Kidney capillary endothelial cell (primary cell): Measurements from ENCODE around the gene ADGRF3.
"Not testable (repeated sequence)": the region's sequence is repeated elsewhere in the genome, so short reads cannot be mapped to it uniquely, and the experiment has no call there.

Experiments used
- DNase-seq: peaks from one replicate; pipeline ENCODE4 v3.0.0-alpha.2; 2018; ENCODE audit warnings: low spot score

ADGRF3 gene, protein sequence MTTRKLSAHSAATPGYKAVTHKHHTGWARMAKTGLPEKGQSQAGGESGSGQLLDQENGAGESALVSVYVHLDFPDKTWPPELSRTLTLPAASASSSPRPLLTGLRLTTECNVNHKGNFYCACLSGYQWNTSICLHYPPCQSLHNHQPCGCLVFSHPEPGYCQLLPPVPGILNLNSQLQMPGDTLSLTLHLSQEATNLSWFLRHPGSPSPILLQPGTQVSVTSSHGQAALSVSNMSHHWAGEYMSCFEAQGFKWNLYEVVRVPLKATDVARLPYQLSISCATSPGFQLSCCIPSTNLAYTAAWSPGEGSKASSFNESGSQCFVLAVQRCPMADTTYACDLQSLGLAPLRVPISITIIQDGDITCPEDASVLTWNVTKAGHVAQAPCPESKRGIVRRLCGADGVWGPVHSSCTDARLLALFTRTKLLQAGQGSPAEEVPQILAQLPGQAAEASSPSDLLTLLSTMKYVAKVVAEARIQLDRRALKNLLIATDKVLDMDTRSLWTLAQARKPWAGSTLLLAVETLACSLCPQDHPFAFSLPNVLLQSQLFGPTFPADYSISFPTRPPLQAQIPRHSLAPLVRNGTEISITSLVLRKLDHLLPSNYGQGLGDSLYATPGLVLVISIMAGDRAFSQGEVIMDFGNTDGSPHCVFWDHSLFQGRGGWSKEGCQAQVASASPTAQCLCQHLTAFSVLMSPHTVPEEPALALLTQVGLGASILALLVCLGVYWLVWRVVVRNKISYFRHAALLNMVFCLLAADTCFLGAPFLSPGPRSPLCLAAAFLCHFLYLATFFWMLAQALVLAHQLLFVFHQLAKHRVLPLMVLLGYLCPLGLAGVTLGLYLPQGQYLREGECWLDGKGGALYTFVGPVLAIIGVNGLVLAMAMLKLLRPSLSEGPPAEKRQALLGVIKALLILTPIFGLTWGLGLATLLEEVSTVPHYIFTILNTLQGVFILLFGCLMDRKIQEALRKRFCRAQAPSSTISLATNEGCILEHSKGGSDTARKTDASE

DNA sequence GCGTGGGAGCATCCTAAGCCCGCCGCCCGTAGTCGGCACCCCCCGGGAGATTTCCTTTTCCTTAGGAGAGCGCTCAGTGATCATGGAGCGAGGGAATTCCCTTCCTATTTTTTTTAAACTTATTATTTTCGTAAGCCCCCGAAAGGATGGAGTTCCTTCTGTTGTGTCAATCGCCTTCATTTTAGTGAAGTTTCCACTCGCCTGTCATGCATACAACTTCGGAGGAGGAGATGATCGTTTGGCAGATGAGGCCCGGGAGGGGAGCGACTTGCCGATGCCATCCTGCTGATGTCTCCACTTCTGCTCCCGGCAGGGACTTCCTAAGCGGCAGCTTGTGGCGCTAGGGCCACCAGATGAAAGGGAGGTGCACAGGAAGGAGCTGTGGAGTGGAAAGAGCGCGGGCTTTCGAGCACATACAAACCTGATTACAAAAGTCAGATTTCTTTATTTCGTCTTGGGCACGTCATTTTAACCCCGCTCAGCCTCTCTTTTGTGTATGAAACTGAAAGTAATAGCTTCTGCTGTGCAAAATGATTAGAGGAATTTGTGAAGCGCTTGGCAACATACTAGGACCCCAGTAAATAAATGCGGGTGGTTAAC, at the start of gene ADGRF3:
TSS of gene ADGRF3 (minus strand) at position 336 of the 600 bp plus-strand sequence. CDS start 555 bp downstream, outside the sequence.
- peak; percentile 48 for DNase-seq

DNA sequence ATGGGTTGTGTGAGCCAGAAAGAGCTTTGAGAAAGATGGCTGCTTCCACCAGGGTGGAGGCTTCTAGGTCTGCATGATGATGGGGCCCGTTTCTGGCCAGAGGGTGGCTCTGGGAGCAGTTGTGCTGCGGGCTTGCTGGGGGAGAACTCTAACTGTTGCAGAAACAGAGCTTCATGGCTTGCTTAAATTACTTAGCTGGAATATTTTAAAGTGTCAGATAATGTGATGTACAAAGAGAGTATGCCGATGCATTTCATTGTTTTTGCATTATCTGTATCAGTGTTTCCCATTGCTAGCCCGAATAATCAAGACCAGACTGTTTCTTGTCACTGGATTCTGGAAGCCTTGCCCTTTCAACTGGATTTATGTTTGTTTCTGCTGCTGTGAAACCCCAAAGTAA, 48.8 kb upstream of the ADGRF3 start:
- DNase-seq: no peak

DNA sequence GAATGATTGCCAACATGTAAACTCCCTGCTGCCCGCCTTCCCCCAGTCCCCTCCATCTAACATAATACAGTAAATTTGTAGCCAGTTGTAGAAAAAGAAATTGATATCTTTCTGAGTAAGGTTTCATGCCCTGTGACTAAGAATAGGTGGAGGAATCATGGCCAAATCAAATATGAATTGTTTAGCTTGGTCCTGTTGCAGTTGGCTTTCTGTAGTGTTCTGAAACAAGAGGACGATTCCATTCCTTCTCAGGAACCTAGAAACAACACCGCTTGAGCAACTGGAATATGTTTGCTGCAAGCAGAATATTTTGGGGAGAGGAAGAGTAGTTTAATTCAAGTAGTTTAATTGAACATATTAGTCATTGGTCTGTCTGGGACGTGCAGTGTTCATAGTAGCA, 48.1 kb upstream of the ADGRF3 start:
- no peak for DNase-seq

DNA sequence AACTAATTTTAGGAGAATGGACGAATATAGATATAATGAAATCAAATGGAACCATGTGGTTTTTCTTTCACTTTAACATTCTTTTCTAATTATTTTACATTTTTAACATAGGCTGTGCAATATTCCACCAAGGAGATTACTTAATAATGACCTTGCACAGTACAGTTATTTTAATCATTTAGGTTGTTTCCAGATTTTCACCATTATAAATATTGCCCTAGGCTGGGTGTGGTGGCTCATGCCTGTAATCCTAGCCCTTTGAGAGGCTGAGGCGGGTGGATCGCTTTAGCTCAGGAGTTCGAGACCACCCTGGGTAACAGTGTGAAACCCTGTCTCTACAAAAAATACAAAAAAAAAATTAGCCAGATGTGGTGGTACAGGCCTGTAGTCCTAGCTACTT, 40.6 kb upstream of the ADGRF3 start:
- no peak for DNase-seq

DNA sequence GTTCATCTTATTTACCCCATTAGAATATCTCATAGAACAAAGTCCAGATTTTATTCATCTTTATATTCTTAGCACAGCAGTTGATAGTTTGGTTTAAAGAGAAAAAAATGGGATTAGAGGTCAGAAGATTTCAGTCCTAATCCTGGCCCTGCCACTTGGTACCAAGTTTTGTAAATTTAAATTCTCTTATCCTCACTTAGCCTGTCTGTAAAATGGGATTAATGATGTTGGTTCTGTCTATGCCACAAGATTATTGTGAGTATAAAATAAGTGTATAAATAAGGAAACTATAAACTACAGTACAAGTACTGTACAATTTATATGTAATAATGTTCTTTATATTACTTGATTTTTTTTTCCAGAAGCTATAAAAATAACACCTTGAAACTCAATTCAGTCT, 38.0 kb upstream of the ADGRF3 start:
- no peak for DNase-seq

DNA sequence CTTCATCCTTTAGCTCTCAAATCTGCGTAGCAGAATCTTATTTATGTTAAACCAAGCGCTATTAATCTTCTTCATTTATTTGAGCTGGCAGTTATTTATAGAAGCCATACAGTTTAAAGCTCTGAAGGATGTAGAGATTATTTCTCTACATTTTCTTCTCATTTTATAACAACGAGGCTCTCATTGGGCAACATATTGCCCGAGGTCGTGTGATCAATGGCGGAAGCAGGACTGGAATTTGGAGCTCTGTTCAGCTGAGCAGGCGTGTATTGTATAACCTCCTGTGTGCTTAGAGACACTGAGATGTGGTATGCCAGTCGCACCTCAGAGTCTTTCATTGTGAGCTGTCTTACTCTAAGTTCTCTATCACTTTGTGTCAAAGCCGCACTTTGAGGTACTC, 37.6 kb upstream of the ADGRF3 start:
- no peak for DNase-seq

DNA sequence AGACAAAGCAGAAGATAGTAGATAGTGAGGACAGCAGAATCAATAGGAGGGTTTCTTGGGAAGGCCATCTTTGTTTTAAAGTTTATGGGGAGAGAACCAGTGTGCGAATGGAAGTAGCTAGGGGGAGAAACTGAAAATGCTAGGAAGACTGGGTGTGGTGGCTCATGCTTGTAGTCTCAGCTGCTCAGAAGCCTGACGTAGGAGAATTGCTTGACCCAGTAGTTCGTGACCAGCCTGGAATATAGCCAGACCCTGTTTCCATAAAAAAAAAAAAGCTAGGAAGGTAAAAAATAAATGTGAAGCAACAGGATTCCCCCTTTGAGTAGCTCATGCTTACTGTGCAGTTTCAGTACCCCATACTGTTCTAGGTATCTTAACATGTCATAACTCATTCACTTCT, 36.0 kb upstream of the ADGRF3 start:
- DNase-seq: no peak

DNA sequence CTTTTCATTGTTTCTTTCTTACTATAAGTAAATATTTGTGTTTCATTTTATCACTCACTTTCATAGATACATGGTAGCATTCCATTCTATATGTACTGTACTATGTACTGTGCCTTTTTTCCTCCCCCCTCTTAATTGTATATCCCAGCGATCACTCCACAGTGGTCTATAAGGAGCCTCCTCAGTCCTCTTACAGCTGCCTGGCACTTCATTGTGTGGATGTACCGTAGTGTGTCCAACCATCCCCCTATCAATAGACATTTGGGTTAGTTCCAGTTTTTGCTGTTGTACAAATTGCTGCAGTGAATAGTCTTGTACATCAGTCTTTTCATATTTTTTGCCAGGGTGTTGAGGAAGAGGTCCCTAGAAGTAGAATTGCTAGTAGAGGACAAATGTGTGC, 33.7 kb upstream of the ADGRF3 start:
- DNase-seq: no peak

DNA sequence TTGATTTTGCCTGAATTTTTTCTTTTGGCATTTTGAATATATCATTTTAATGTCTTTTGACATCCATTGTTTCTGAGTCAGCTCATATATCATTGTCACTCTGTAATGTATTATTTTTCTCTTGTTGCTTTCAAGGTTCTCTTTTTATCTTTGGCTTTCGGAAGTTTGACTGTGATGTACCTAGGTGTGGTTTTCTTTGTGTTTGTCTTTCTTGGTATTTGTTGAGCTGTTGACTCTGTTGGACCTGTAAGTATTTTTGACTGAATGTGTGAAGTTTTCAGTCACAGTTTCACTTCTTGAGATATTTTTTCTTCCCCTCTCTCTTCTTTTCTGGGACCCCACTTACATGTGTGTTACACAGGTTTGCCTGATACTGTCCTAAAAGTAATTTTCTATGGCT, 30.2 kb upstream of the ADGRF3 start:
- DNase-seq: no peak

DNA sequence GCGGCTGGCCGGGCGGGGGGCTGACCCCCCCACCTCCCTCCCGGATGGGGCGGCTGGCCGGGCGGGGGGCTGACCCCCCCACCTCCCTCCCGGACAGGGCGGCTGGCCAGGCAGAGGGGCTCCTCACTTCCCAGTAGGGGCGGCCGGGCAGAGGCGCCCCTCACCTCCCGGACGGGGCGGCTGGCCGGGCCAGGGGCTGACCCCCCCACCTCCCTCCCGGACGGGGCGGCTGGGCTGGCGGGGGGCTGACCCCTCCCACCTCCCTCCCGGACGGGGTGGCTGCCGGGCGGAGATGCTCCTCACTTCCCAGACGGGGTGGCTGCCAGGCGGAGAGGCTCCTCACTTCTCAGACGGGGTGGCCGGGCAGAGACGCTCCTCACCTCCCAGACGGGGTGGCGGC, 24.3 kb upstream of the ADGRF3 start:
- not testable (repeated sequence) for DNase-seq

DNA sequence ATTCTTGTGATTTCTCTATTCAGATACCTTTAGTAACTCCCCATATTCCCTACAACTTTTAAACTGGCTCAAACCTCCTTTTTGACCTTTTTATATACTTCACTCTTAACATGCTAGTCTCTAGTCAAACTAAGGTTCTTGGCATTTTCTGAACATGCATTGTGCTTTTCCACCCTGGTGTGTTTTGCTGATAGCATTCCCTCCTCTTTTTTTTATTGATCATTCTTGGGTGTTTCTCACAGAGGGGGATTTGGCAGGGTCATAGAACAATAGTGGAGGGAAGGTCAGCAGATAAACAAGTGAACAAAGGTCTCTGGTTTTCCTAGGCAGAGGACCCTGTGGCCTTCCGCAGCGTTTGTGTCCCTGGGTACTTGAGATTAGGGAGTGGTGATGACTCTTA, 23.1 kb upstream of the ADGRF3 start:
- DNase-seq: not testable (repeated sequence)

DNA sequence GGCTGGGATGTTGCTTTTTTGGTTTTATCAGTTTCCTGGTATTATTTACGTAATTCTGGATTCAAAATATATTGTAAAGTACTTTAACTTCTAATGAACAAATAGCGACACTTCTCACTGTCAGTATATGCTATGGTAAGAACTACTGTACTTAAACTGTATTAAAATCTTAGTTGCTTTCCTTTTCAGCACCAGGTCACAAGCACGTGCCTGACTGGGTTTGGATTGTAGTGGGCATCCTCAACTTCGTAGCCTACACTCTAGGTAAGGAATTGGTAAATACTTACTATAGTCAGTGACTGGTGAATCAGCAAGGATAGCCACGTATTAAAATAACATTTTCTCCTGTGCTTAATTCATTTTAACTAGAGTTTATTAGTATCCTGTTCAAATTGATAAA, 20.4 kb upstream of the ADGRF3 start:
- no peak for DNase-seq

DNA sequence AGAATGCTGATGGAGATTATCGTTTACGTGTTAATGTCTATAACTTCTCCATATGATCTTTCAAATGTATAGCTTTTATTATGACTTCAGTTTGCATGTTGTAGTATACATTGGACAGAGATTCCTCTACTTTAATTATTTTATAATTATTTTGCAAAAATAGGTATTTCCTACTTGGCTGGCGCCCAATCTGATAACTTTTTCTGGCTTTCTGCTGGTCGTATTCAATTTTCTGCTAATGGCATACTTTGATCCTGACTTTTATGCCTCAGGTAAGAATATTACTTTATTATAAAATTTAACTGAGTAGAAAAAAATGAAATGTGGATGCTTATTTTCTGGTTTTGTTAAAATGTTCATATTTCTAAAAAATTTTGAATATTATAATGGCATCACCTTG, 18.1 kb upstream of the ADGRF3 start:
- no peak for DNase-seq

DNA sequence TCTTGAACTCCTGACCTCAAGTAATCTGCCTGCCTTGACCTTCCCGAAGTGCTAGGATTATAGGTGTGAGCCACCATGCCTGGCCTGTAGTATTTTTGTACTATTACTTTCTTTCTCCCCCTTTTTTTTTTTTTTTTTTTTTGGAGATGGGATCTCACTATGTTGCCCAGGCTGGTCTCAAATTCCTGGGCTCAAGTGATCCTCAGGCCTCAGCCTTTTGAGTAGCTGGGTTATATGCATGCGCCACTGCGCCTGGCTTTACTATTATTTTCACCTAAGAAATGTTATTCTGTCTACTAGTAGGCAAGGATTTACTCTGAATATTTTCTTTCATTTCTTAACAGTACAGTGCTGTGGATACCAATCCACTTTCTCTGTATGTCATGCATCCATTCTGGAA, 17.4 kb upstream of the ADGRF3 start:
- DNase-seq: no peak

DNA sequence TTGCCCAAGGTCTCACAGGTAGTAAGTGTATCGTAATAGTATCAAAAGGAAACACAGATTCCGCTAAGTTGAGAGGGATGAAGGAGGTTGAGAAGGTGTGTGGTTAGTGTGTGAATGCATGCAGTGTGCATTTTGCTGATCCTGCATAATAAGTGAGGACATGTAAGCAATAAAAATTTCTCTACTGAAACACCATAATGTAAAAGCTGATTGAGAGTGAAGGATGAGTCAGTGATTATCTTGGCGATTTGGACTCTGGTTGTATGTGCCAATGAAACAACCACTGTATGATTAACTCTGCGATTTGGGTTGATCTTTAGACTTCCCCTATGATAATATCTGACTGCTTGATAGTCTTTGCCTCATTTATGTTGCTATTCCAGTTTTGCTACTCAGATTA, 16.7 kb upstream of the ADGRF3 start:
- DNase-seq: no peak

DNA sequence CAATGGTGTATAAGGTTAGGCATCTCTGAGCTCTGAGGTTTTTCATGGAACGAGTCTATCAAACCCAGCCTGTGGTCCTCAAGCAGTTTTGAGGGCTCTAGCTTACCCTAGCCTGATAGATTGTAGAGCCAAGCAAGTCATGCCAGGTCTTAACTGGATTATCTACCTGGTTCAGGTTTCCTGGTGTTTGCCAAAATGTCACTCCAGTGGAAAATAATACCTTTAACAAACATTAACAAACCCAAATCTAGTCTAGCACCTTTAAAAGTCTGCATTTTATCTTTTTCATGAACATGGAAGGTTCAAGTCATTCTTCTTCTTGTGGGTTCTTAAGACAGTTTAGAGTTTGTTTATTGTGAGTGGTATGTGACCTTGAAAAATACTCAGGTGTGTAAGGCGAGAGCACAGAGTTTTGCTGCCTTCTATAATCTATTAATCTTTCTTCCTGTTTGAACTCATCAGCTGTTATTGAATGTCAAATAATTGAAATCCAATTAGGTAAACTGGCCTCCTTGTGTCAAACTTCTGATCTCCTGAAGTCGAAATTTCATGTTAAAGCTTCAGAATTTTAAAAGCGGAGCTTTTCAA, 13.4 kb upstream of the ADGRF3 start:
- no peak for DNase-seq

DNA sequence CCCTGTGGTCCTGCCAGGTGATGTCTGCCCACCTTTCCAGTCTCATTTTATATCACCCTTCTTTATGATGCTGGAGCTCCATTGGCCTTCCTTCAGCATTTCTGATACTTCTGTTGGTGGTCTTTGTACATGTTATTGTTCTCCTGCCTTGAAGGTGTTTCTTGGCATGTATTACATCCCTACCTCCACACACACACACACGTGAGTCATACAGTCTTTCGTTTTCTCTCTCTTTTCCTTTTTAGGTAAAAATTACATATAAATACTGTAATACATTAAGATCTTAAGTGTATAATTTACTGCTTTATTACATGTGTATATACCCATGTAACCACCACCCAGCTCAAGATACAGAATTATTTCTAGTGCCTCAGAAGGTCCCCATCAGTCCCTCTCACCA, 10.2 kb upstream of the ADGRF3 start:
- no peak for DNase-seq

DNA sequence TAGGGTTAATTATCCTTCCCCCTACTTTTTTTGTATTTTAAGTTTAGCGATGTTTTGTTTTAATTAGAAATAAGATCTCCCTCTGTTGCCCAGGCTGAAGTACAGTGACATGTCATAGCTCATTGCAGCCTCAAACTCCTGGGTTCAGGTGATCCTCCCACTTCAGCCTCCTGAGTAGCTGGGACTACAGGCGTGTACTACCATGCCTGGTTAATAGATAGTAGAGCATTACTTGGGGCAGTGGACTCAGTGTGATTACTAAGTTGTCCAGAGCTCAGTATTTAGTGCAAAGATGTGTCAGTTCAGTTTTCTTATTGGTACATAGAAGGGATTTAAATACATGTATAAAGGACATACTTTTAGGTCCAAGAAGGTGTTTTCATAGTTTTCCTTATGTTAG, 9.5 kb upstream of the ADGRF3 start:
- DNase-seq: no peak

DNA sequence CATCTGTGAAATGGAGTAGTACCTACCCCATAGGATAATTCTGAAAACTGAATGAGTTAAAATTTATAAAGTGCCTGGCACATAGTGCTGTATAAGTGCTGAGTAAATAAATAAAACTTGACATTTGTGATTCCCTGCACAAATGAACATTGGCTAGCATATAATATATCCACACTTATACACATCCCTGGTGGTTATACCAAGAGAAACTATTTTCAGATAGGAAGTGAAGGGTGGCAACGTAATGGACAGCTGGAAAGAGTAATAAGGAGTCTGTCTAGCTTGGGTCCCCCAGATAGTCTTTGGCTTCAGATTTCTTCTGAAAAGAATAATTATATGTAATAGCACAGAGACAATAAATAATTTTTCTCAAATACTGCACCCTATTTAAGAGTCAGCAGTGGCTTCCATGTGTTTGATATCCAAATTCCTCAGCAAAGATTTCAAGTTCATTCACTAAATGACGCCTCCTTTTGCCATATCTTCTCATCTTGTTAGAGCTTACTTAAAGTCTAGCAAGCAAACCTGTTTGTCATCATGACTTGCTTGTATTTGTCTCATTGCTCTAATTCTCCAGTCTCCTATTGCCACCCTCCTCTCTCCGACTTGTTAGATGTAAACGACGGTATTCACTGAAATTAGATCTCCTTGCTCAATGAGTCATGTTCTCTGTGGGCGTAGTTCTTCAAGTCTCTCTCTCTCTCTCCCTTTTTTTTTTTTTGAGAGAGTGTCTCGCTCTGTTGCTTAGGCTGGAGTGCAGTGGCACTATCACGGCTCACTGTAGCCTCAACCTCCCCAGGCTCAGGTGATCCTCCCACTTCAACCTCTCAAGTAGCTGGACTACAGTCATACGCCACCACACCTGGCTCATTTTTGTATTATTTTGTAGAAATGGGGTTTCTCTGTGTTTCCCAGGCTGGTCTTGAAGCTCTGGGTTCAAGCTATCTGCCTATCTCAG, 8.7 kb upstream of the ADGRF3 start:
- DNase-seq: no peak

DNA sequence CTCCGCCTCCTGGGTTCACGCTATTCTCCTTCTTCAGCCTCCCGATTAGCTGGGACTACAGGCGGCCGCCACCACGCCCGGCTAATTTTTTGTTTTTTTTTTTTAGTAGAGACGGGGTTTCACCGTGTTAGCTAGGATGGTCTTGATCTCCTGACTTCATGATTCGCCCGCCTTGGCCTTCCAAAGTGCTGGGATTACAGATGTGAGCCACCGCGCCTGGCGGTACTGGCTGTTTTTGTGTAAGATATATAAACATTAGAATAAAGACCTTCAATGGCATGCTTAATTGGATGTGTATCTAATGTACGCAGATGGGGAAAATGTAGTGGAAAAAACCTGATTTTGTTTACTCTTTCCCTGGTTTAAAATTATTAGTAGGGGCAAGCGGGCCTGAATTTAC, 7.9 kb upstream of the ADGRF3 start:
- DNase-seq: not testable (repeated sequence)

DNA sequence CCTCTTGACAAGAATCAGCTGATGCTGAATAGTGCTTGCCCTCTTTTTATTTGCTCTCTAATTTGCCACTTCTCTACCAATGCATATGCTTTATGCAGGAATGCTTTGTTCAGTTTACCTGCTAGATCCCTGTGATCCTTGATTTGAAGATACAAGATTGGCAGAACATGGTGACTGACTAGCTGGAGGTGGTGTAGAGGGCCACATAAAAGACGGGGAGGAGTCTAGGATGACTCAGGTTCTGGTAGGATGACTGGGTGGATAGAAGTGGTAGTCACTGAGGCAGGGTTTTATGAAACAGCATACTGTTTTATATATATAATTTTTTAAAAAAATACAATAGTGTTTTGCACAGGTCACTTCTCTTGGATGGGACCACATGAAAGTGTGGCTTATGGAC, 6.3 kb upstream of the ADGRF3 start:
- DNase-seq: peak; percentile 7
